ENCODE data around the gene IL1F10. TPM values are rescaled to one million over a fixed set of nuclear protein-coding genes. Genes with fewer than 3 reads are reported as not detected.

The IL1F10 gene
- total and polyA plus RNA-seq, 2 of the 13 experiments (the other 11 are each of a cell fraction or from before 2014, with no cell fraction given) = not detected

- TF ChIP-seq ZZZ3 (CRISPR knock-in tag; IDR thresholded peaks at IDR 0.05; ENCODE audit: borderline replicate concordance) (no peak), ZNF512 (CRISPR knock-in tag; IDR thresholded peaks at IDR 0.05) (no peak), THYN1 (CRISPR knock-in tag; IDR thresholded peaks at IDR 0.05; ENCODE audit: borderline replicate concordance, low read depth) (no peak), DBP (CRISPR knock-in tag; IDR thresholded peaks at IDR 0.05; ENCODE audit: not compliant biosample characterization) (no peak), ZNF280D (CRISPR knock-in tag; IDR thresholded peaks at IDR 0.05) (peak; percentile 70; the same call in 1 of the 2 replicates), RFXANK (CRISPR knock-in tag; IDR thresholded peaks at IDR 0.05) (no peak), TIGD3 (CRISPR knock-in tag; IDR thresholded peaks at IDR 0.05; ENCODE audit: borderline replicate concordance) (no peak), HMGXB4 (CRISPR knock-in tag; IDR thresholded peaks at IDR 0.05; ENCODE audit: borderline replicate concordance in 1 of 2, low read depth in 1 of 2) (peak in 1 of 2 experiments; percentile 32; a peak in 1 of 4 replicates), KLF6 (CRISPR knock-in tag; IDR thresholded peaks at IDR 0.05) (no peak), MED1 (CRISPR knock-in tag; IDR thresholded peaks at IDR 0.05) (peak; percentile 83), ARNTL (CRISPR knock-in tag; IDR thresholded peaks at IDR 0.05) (no peak; the same call in 1 of the 2 replicates), RBM39 (IDR thresholded peaks at IDR 0.05; ENCODE audit: low read depth, low read length, poor library complexity, severe bottlenecking) (no peak), ZNF484 (CRISPR knock-in tag; IDR thresholded peaks at IDR 0.05; ENCODE audit: borderline replicate concordance, low read depth) (no peak), MATR3 (CRISPR knock-in tag; IDR thresholded peaks at IDR 0.05) (no peak), ZNF598 (CRISPR knock-in tag; IDR thresholded peaks at IDR 0.05; ENCODE audit: borderline replicate concordance) (no peak), GATAD2A (CRISPR knock-in tag; IDR thresholded peaks at IDR 0.05) (peak; percentile 87), ZNF350 (CRISPR knock-in tag; IDR thresholded peaks at IDR 0.05; ENCODE audit: borderline replicate concordance, low read depth) (0 out of 2 replicates have a peak, but pooled peaks have one; percentile 25), REPIN1 (CRISPR knock-in tag; IDR thresholded peaks at IDR 0.05; ENCODE audit: borderline replicate concordance, low read depth) (peak; percentile 70; the same call in 1 of the 2 replicates), DNMT3B (CRISPR knock-in tag; conservative IDR thresholded peaks at IDR 0.05) (no peak)
These were observed 20.6 kb downstream of the IL1F10 start (continued) for GRCh38 chr2:113088213-113088992.

Data from HepG2 (cell line).